DOHH2 (cell line): Measurements from ENCODE around the gene WWOX.

Experiments
- H3F3A ChIP-seq: fragments of 200-600 bp; sonication (generic), shearing (Covaris generic); 2 replicates; pipeline ENCODE4 v1.6.0; 2016; ENCODE audit warnings: antibody characterized with exemption, mild to moderate bottlenecking; ENCODE audit not compliant: control insufficient read depth, insufficient read depth
- H3K27ac ChIP-seq: fragments of 200-600 bp; sonication (generic); 2 replicates; pipeline ENCODE4 v1.5.1; 2014; ENCODE audit warnings: low read depth, mild to moderate bottlenecking, low read length, moderate library complexity
- H3K27me3 ChIP-seq: fragments of 200-600 bp; sonication (generic); 2 replicates; pipeline ENCODE4 v1.6.1; 2014; ENCODE audit warnings: mild to moderate bottlenecking, low read length, mixed read lengths; ENCODE audit not compliant: control insufficient read depth
- H3K36me3 ChIP-seq: fragments of 200-600 bp; sonication (generic); 2 replicates; pipeline ENCODE4 v1.6.1; 2014; ENCODE audit warnings: mild to moderate bottlenecking, low read length, moderate library complexity, mixed read lengths; ENCODE audit not compliant: control insufficient read depth
- H3K4me1 ChIP-seq: fragments of 200-600 bp; sonication (generic); 2 replicates; pipeline ENCODE4 v1.6.1; 2014; ENCODE audit warnings: mild to moderate bottlenecking, low read length, mixed read lengths; ENCODE audit not compliant: control insufficient read depth
- H3K4me2 ChIP-seq: fragments of 200-600 bp; sonication (generic); 2 replicates; pipeline ENCODE4 v1.6.0; 2014; ENCODE audit warnings: mild to moderate bottlenecking, low read length, moderate library complexity
- H3K4me3 ChIP-seq: fragments of 200-600 bp; sonication (generic); 2 replicates; pipeline ENCODE4 v1.5.1; 2014; ENCODE audit warnings: mild to moderate bottlenecking, low read length, mixed read lengths
- H3K79me2 ChIP-seq: fragments of 200-600 bp; sonication (generic); 2 replicates; pipeline ENCODE4 v1.6.1; 2014; ENCODE audit warnings: mild to moderate bottlenecking, low read length, mixed read lengths; ENCODE audit not compliant: control insufficient read depth
- H3K9me2 ChIP-seq: fragments of 200-600 bp; sonication (generic); replicated peaks from 2 replicates; pipeline ENCODE4 v1.6.1; 2014; ENCODE audit warnings: mild to moderate bottlenecking, low read length, mixed read lengths; ENCODE audit not compliant: control insufficient read depth
- H3K9me3 ChIP-seq: fragments of 200-600 bp; sonication (generic); 2 replicates; pipeline ENCODE4 v1.6.1; 2014; ENCODE audit warnings: antibody characterized with exemption, low read length, mixed read lengths; ENCODE audit not compliant: control insufficient read depth, insufficient read depth
- H4K20me1 ChIP-seq: fragments of 200-600 bp; sonication (generic); 2 replicates; pipeline ENCODE4 v1.6.0; 2014; ENCODE audit warnings: low read depth, mild to moderate bottlenecking, antibody characterized with exemption, low read length, moderate library complexity; ENCODE audit not compliant: control insufficient read depth, insufficient read depth
- CTCF ChIP-seq: fragments of 200-600 bp; sonication (generic); IDR thresholded peaks from one replicate; pipeline ENCODE4 v1.5.1; 2014; ENCODE audit warnings: antibody characterized with exemption, mild to moderate bottlenecking, low read depth, low read length; ENCODE audit not compliant: poor library complexity, severe bottlenecking
- EZH2phosphoT487 ChIP-seq: fragments of 200-600 bp; sonication (generic); IDR thresholded peaks from 2 replicates; pipeline ENCODE4 v1.6.1; 2017; ENCODE audit warnings: borderline replicate concordance, mild to moderate bottlenecking, antibody characterized with exemption, low read length, moderate library complexity, mixed read lengths

The WWOX gene

GRCh38 chr16:78619811-78620210, 520.4 kb downstream of the WWOX start:
- Histone ChIP-seq H3K9me2 (no peaks in the 10 kb centered on the region), H3K79me2 (no peaks in the 10 kb centered on the region), H3K4me3 (no peak overlapping the region), H3K4me1 (no peaks in the 10 kb centered on the region), H3K27ac (no peak overlapping the region), H3K27me3 (no peaks in the 10 kb centered on the region), H3F3A (no peaks in the 10 kb centered on the region), H3K4me2 (no peak overlapping the region), H4K20me1 (no peaks in the 10 kb centered on the region), H3K9me3 (no peaks in the 10 kb centered on the region), H3K36me3 (no peaks in the 10 kb centered on the region)
- TF ChIP-seq EZH2phosphoT487 (no peak), CTCF (no peak)

- Histone ChIP-seq H3K36me3 (no peaks in the 10 kb centered on the region), H3K9me2 (no peaks in the 10 kb centered on the region), H3K27me3 (no peaks in the 10 kb centered on the region), H3K9me3 (no peaks in the 10 kb centered on the region), H3K4me1 (no peaks in the 10 kb centered on the region), H3K79me2 (no peaks in the 10 kb centered on the region), H3K4me3 (no peak overlapping the region), H3K4me2 (no peak overlapping the region), H4K20me1 (no peaks in the 10 kb centered on the region), H3F3A (no peaks in the 10 kb centered on the region), H3K27ac (no peak overlapping the region)
- TF ChIP-seq EZH2phosphoT487 = no peak
- no peak for TF ChIP-seq CTCF
Observed at GRCh38 chr16:78620291-78620690, 520.8 kb downstream of the WWOX start.

GRCh38 chr16:78623796-78624195, 524.3 kb downstream of the WWOX start:
- H3K36me3 ChIP-seq = no peaks in the 10 kb centered on the region
- H3K4me2 ChIP-seq = no peak overlapping the region
- H3K27me3 ChIP-seq = no peaks in the 10 kb centered on the region
- no peaks in the 10 kb centered on the region for H4K20me1 ChIP-seq
- H3K4me3 ChIP-seq = no peak overlapping the region
- no peaks in the 10 kb centered on the region for H3K4me1 ChIP-seq
- H3K9me3 ChIP-seq = no peaks in the 10 kb centered on the region
- H3K9me2 ChIP-seq = no peaks in the 10 kb centered on the region
- no peak overlapping the region for H3K27ac ChIP-seq
- H3K79me2 ChIP-seq = no peaks in the 10 kb centered on the region
- no peaks in the 10 kb centered on the region for H3F3A ChIP-seq
- TF ChIP-seq EZH2phosphoT487 = no peak
- TF ChIP-seq CTCF = no peak

GRCh38 chr16:78624366-78624765, 524.9 kb downstream of the WWOX start:
- no peaks in the 10 kb centered on the region for H3K36me3 ChIP-seq
- no peak overlapping the region for H3K27ac ChIP-seq
- H3K9me3 ChIP-seq = no peaks in the 10 kb centered on the region
- no peaks in the 10 kb centered on the region for H3F3A ChIP-seq
- no peak overlapping the region for H3K4me3 ChIP-seq
- H3K79me2 ChIP-seq = no peaks in the 10 kb centered on the region
- TF ChIP-seq EZH2phosphoT487 (no peak), CTCF (no peak)
- H3K9me2 ChIP-seq = no peaks in the 10 kb centered on the region
- H3K4me1 ChIP-seq = no peaks in the 10 kb centered on the region
- H3K4me2 ChIP-seq = no peak overlapping the region
- no peaks in the 10 kb centered on the region for H3K27me3 ChIP-seq
- H4K20me1 ChIP-seq = no peaks in the 10 kb centered on the region
